NCI-H1092 (cell line): ENCODE results near the gene FAM98B.

Experiments
- DNase-seq: peaks from one replicate; lab custom pipeline; 2025; lab: John Stamatoyannopoulos, UW

Gene FAM98B

GRCh38 chr15:38507570-38507969, 53.6 kb downstream of the FAM98B start:
- no peak for DNase-seq

DNA sequence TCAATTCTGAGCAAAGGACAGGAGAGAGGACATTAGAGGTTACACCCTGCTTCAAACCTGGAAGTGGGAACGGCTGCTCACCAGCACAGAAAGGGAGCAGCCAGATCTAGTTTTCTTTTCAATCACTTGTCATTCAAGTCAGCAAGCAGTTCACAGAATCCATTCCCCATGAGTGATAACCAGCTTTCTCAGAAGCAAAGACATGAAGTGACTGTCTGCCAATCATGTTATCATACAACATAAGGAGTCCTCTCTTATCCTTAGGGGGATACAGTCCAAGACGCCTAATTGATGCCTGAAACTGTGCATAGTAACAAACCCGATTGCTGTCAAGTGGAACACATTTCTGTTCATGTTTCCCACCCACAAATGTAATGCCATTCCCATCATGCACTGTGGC, 54.7 kb downstream of the FAM98B start:
- no peak for DNase-seq

DNA sequence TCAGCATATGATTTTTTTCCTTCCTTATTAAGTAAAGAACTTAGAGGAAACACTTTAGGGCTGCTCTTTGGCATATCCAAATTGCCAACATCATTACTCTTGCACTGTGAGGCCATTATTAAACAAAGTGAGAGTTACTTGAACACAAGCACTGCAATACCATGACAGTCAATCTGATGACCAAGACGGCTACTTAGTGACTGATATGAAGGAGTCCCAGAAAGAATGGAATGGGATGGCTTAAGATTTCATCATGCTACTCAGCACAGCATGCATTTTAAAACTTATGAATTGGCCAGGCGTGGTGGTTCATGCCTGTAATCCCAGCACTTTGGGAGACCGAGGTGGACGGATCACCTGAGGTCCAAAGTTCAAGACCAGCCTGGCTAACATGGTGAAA, 55.2 kb downstream of the FAM98B start:
- DNase-seq, result no peak

DNA sequence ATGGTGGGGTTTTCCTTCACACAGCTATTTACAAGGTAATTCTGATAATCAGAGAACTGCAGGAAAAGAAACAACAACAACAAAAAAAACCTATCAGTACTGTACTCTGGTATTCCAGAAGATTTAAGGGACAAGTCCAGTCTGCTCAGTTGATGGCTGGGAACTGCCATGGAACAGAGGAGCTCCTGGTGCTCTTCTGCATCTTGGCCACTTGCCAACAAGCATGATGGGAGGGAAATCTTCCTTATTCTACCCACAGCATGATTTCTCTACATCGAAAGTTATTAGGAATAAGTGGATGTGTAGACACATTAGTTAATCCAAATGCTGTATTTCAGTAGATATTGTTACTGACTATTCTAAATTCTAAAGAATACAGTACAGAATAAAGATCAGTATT, 59.0 kb downstream of the FAM98B start:
- DNase-seq, result no peak

DNA sequence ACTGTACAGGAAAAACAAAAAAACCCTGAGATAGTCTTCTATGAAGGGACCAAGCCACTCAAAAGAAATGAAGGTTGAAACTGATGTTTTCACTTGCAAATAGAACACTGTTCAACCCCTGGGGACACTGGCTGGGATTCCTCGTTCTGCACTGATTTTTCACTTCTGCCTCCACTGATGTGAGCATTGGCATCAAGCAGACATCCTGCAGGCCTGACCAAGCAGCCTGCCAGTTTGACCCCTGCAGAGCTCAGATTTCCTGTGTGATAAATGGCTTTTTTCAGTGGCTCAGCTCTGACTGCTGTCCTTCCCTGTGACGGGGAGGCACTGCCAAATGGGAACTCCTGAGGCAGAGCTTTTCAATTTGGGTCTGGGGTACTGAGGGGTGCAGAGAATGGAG, 60.7 kb downstream of the FAM98B start:
- DNase-seq, result no peak

GRCh38 chr15:38516626-38517025, 62.7 kb downstream of the FAM98B start:
- DNase-seq, result no peak

- no peak for DNase-seq
Measured at GRCh38 chr15:38517312-38517975, 63.5 kb downstream of the FAM98B start.

- DNase-seq, result no peak
Measured at GRCh38 chr15:38518084-38518483, 64.2 kb downstream of the FAM98B start.

DNA sequence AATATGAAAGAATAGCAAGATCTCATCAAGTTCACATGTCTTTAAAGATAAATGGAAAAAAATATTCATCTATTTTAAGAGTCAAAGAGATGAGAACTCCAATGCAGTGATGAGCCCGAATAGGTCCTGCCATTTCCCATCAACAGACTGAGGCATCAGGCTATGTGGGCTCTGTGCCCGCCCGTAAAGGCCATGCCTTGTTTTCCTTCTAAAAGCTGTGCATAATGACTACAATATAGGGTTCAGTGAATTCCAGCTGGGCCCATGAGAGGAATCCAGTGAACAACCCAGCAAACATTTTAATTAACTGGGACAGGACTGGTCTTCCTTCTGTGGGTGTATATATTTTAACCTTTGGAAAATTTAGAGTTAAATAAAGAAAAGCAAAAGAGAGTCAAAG, 66.1 kb downstream of the FAM98B start:
- no peak for DNase-seq

DNA sequence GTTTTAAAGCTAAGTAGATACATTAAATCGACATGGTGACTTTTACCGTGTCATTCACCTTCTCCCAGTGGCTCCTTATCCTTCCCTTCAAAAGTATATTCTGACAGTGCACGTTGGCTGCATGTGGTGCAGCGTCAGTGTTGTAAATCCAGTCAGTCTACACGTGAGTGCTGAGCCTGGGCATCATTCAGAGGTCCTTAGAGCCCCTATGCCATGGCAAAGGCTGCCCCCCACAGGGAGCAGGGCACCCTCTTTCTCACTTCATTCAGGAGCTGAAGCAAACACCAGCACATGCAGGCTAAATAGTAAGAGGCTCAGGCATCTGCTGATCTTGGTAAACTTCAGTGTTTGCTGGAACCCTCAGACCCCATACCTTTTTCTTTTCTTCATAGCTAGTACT, 67.4 kb downstream of the FAM98B start:
- no peak for DNase-seq

DNA sequence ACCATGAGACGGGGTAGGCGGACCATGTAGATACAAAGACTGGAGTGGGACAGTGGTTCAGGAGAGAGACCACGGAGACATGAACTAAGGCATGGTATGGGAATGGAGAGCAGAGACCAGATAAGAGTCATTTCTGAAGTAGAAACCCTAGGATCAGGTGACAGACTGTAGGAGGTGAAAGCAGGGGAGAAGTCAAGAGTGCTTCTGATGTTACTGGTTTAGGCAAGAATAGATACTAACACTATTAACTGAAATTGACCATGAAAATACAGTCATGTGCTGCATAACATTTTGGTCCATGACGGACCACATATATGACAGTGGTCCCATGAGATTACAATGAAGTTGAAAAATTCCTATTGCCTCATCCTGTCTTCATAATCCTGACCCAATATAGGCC, 69.0 kb downstream of the FAM98B start:
- no peak for DNase-seq

DNA sequence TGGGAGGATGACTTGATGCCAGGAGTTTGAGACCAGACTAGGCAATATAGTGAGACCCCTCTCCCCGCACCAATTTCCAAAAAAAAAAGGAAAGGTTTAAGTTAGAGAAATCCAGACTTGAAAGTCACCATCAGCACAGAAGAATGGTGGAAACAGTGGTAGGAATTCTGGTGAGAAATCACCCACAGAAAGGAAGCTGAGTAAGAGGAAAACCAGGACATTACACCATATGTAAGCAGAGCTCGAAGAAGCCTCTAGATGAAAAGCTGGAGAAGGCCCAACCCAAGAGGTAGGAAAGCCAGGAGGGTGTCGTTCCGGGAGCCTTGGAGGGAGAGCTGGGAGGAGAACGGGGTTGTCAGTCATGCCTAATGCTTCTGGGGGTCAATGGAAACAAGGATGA, 70.2 kb downstream of the FAM98B start:
- no peak for DNase-seq

- DNase-seq, result no peak
Measured at GRCh38 chr15:38525489-38525888, 71.6 kb downstream of the FAM98B start.

GRCh38 chr15:38526158-38526557, 72.2 kb downstream of the FAM98B start:
- DNase-seq, result no peak

DNA sequence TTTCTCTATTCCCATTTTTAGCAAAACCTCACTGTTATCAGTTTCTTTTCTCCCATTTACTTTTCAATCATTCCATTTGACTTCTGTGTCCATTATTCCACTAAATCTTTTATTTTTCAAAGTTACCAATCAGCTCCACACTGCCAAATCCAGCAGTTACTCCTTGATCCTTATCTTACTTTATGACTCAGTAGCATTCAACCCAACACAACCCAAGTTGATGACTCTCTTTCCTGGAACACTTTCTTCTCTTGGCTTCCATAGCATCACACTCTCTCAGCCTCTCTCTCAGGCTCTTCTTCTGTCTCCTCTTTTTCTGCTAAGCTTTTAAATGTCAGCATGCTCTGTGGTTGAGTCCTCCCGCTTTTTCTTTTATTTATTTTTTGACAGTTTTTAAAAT, 74.4 kb downstream of the FAM98B start:
- DNase-seq, result no peak

DNA sequence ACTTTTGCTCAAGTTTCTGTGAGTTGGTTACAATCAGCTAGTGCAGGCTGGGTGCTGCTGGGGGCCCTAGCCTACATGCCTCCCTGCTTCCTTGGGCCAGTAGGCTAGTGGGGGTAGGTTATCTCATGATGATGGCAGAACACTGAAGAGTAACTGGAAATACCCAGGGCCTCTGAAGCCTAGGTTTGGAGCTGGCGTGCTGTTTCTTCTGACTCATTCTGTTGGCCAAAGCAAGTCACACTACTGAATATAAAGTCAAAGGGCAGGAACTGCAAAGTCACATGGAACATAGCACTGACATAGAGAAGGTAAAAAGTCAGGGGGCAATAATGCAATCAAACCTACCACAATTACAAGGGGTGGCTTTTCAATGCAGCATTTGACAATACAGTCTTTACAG, 76.2 kb downstream of the FAM98B start:
- DNase-seq, result no peak

DNA sequence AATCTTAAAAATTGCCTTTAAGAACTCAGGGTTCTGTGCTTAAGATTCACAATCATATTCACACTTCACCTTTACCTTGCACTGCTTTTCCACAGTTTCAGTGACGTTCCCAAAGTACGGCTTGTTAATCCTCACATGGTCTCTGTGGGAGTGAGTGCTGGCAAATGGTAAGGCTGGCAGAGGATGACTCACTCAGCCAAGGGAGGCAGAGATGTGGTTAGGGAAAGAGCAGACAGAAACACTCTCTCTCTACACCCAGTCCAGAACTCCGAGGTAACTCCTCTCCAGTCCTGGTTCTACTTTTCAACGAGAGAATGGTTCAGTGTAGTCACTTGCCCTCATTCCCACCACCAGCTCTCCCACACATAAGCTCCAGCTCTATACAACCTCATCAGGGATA, 77.6 kb downstream of the FAM98B start:
- DNase-seq, result no peak

- DNase-seq, result no peak
Measured at GRCh38 chr15:38532728-38533127, 78.8 kb downstream of the FAM98B start.

DNA sequence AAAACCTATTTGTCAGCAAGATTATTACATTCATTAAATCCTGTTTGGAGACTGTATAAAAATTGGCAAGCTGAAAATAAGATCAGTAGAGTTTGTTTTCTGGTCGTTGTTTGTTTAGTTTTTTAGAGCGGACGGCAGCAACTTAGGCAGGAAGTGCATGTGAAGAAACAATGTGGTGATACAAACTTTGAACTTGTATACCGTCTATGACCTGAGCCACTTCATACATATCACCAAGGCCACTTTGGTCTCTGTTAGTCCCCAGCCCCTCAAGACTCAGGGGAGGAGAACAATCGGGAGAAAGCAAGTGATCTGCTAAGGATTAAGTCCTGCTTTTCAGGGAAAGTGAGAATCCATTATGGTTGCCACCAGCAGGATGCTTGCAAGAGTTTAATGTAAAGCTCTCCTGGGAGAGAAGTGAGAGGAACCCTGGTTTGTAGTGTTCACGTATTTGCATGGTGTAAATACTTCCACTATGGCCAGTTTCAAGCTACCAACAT, 79.5 kb downstream of the FAM98B start:
- no peak for DNase-seq

- no peak for DNase-seq
Measured at GRCh38 chr15:38533926-38534325, 80.0 kb downstream of the FAM98B start.

- no peak for DNase-seq
Measured at GRCh38 chr15:38534691-38535090, 80.8 kb downstream of the FAM98B start.

DNA sequence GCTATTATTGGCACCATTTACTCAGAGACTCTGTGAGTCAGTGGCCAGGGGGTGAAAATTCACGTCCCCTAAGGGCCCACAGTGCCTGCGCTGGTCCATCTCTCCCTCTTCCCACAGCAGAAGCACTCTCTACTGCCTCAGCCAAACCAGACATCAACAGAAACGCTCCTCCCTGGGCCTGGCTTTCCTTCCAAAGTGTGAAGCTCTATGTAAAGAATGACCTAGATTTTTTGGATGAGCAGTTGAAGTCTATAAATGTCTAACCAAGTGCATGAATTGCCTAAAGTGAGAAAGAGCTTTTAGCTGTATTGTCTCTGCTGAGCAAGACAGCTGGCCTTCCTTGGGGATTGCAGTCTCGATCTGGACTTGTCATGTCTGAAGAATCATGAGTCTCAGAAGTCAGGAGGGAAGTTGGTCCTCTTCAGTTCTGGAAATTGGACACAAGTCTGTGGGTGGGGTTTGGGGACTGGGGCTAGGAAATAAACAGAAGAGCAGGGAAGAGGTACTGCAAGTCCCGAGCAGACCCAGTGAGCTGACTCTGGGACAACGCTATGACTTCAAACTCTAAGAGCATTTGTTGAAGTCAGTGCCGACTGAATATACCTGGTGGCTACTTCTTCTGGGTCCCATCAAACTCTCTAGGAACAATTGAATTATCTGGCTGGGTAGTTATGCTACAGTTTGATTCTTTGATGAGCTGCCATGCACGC, 81.7 kb downstream of the FAM98B start:
- DNase-seq, result no peak

DNA sequence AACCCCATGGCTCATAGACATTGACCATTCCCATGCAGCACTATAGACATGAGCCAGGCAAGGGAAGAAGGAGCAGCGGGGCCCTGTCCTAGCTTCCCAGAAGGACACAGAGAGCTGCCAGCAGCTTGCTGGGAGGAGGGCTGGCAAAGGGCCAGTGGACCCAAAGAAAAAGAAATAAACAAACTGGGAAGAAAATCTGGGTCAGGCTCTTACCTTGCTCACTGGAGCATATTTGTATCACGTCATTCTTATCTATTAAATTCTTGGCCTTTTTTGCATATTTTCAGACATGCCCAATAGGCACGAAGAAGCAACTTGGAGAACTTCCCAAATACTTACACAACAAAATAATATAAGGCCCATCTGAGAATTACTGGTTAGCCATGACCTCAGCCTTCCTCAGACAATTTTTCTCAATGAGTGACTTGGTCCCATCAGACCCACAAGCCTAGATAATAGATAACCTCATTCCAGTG, 82.3 kb downstream of the FAM98B start:
- DNase-seq, result no peak
